A673 (cell line): ENCODE results near the gene OR6S1.

Experiments
- CTCF ChIP-seq: fragments of 300-800, 200-600 bp; sonication (generic); conservative IDR thresholded peaks from 2 replicates; pipeline ENCODE4 v1.5.1; 2017; ENCODE audit warnings: low read depth, mild to moderate bottlenecking, antibody characterized with exemption, low read length, moderate library complexity, mixed read lengths
- EZH2 ChIP-seq: fragments of 200-600 bp; sonication (generic); IDR thresholded peaks from 2 replicates; pipeline ENCODE4 v1.6.1; 2017; ENCODE audit warnings: borderline replicate concordance, low read depth, mild to moderate bottlenecking, mixed read lengths, antibody characterized with exemption, low read length; ENCODE audit not compliant: poor library complexity, severe bottlenecking

- no peak for TF ChIP-seq CTCF
- TF ChIP-seq EZH2 = no peak
These were observed 30.2 kb downstream of the OR6S1 start for GRCh38 chr14:20611277-20611676.
